Panc1 (cell line): ENCODE results near the gene ZFAND6. TPM values are rescaled to one million over a fixed set of nuclear protein-coding genes. Genes with fewer than 3 reads are reported as not detected.

Experiments
- ATAC-seq: fragments of 200-7000 bp; cut with Tn5 transposase; 2 replicates; pipeline ENCODE4 v1.9.1; 2020; ENCODE audit warnings: mild to moderate bottlenecking, moderate library complexity
- BruUV-seq: library from RNA; stranded (reverse); fragments of 400-500 nt; replicated peaks from 2 replicates; lab custom pipeline; 2021; lab: Mats Ljungman, UMichigan
- CTCF ChIA-PET: fragments of 300-600 bp; sonication (Branson Sonifier 250); formaldehyde crosslinking; loops from one replicate; lab custom pipeline; 2022; ENCODE audit warnings: antibody characterized with exemption; lab: Charles Lee
- POLR2A ChIA-PET: fragments of 300-600 bp; sonication (Branson Sonifier 250); formaldehyde crosslinking; loops from one replicate; lab custom pipeline; 2022; ENCODE audit warnings: antibody characterized with exemption; lab: Charles Lee
- DNase-seq: peaks from one replicate; pipeline ENCODE4 v3.0.0-alpha.2; 2010; ENCODE audit warnings: low read depth, low spot score
- H3K27ac ChIP-seq: 2 replicates; pipeline ENCODE4 v1.5.1; 2011; ENCODE audit warnings: mild to moderate bottlenecking, low read length, inconsistent platforms
- H3K27me3 ChIP-seq: fragments of 200-500 bp; sonication (Bioruptor generic); 2 replicates; pipeline ENCODE4 v1.6.0; 2014; ENCODE audit warnings: low read length, inconsistent platforms; ENCODE audit not compliant: control insufficient read depth, insufficient read depth
- H3K36me3 ChIP-seq: fragments of 200-500 bp; sonication (Bioruptor generic); 2 replicates; pipeline ENCODE4 v1.5.1; 2014; ENCODE audit warnings: inconsistent platforms, mild to moderate bottlenecking, low read length, moderate library complexity; ENCODE audit not compliant: control insufficient read depth, insufficient read depth
- H3K4me1 ChIP-seq: 2 replicates; pipeline ENCODE4 v1.5.1; 2011; ENCODE audit warnings: inconsistent platforms, mild to moderate bottlenecking, low read length, moderate library complexity; ENCODE audit not compliant: control insufficient read depth, insufficient read depth
- H3K4me3 ChIP-seq, 2 experiments: 2 replicates each; pipeline ENCODE4 v1.5.1; 2011 to 2012; ENCODE audit warnings: low read depth in 2 of 2, low read length in 2 of 2, mild to moderate bottlenecking in 2 of 2, inconsistent platforms in 1 of 2, moderate library complexity in 1 of 2
- H3K9me3 ChIP-seq: fragments of 200-500 bp; sonication (Bioruptor generic); 2 replicates; pipeline ENCODE4 v1.5.1; 2014; ENCODE audit warnings: low read depth, mild to moderate bottlenecking, inconsistent platforms, low read length, moderate library complexity; ENCODE audit not compliant: control insufficient read depth, insufficient read depth
- POLR2AphosphoS5 ChIP-seq: IDR thresholded peaks from 2 replicates; pipeline ENCODE4 v1.6.1; 2012; ENCODE audit warnings: mild to moderate bottlenecking, low read depth, low read length, moderate library complexity
- SIN3A ChIP-seq: IDR thresholded peaks from 2 replicates; pipeline ENCODE4 v1.6.1; 2012; ENCODE audit warnings: low read depth, mild to moderate bottlenecking, low read length, moderate library complexity, borderline replicate concordance; ENCODE audit not compliant: insufficient read depth
- TCF7L2 ChIP-seq: IDR thresholded peaks from 2 replicates; pipeline ENCODE4 v1.6.1; 2011; ENCODE audit warnings: mild to moderate bottlenecking, low read depth, low read length, inconsistent platforms
- in situ Hi-C: cut with HindIII; loops from 2 replicates; pipeline ENCODE4 v1.10.0; 2016; ENCODE audit warnings: low sequenced_read_pairs, low pct_unique_long_range_greater_than_20kb
- intact Hi-C: fragments of 100-400 bp; cut with micrococcal nuclease; formaldehyde crosslinking; loops from one replicate; pipeline ENCODE4 v1.10.0; 2022; ENCODE audit not compliant: unreplicated experiment
- total RNA-seq: library from RNA; stranded (reverse); gene quantifications from one replicate; pipeline ENCODE4 v1.2.1, GENCODE V29; 2021; ENCODE audit not compliant: unreplicated experiment
- TF ChIP-seq, protein P1 (sequence below), 2 experiments: IDR thresholded peaks; 2 replicates each; pipeline ENCODE4 v1.6.1; 2011 to 2012; ENCODE audit warnings: low read depth in 2 of 2, control low read depth in 1 of 2, low read length in 1 of 2, mild to moderate bottlenecking in 1 of 2, moderate library complexity in 1 of 2; ENCODE audit not compliant: insufficient read depth in 1 of 2
- TF ChIP-seq, protein P2 (sequence below): fragments of 450-650 bp; IDR thresholded peaks from 2 replicates; pipeline ENCODE4 v1.5.1; 2017; ENCODE audit warnings: mild to moderate bottlenecking

Gene ZFAND6
- total RNA-seq, 1 experiment from 2014 or later = 73.0 TPM

DNA sequence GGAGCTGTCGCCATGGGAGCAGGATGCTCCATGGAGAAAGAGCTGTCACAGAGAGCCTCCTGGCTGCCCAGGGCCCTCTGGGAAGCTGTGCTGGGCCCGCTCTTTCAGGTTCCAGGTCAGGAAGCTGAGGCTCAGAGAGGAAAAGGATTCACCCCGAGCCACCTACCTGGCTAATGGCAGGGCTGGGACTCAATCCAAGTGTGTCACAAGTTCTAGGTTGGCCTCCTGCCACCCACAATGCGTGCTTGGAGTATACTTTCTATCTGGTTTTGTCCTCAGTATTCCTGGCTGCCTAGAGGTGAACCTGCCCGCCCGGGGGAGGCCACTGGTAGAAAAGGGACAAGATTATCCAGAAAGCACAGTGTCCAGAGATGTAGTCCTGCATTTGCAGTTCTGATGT is 117.0 kb downstream of the ZFAND6 start:
- DNase-seq = no peak
- ChIA-PET POLR2A (no interaction called here), CTCF (interaction anchor here (0.6 kb wide), 1 partner anchor 167 kb away, joined by 3 read pairs; no protein-coding TSS in a partner anchor)
- Histone ChIP-seq H3K4me3 (no peak overlapping the region), H3K27me3 (no peaks in the 10 kb centered on the region), H3K4me1 (peaks cover 16% of the 10 kb centered on the region), H3K36me3 (no peaks in the 10 kb centered on the region; the same call in 1 of the 2 replicates), H3K27ac (no peak overlapping the region), H3K9me3 (no peaks in the 10 kb centered on the region)
- in situ Hi-C loops (no loop called here), intact Hi-C loops (loop anchor here (10.0 kb wide), 1 partner anchor 182 kb away; no protein-coding TSS in a partner anchor)
- no TSS peak for BruUV-seq
- no peak for TF ChIP-seq POLR2AphosphoS5
- TF ChIP-seq, protein P1, sequence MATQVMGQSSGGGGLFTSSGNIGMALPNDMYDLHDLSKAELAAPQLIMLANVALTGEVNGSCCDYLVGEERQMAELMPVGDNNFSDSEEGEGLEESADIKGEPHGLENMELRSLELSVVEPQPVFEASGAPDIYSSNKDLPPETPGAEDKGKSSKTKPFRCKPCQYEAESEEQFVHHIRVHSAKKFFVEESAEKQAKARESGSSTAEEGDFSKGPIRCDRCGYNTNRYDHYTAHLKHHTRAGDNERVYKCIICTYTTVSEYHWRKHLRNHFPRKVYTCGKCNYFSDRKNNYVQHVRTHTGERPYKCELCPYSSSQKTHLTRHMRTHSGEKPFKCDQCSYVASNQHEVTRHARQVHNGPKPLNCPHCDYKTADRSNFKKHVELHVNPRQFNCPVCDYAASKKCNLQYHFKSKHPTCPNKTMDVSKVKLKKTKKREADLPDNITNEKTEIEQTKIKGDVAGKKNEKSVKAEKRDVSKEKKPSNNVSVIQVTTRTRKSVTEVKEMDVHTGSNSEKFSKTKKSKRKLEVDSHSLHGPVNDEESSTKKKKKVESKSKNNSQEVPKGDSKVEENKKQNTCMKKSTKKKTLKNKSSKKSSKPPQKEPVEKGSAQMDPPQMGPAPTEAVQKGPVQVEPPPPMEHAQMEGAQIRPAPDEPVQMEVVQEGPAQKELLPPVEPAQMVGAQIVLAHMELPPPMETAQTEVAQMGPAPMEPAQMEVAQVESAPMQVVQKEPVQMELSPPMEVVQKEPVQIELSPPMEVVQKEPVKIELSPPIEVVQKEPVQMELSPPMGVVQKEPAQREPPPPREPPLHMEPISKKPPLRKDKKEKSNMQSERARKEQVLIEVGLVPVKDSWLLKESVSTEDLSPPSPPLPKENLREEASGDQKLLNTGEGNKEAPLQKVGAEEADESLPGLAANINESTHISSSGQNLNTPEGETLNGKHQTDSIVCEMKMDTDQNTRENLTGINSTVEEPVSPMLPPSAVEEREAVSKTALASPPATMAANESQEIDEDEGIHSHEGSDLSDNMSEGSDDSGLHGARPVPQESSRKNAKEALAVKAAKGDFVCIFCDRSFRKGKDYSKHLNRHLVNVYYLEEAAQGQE (IDR thresholded peaks at IDR 0.05; ENCODE audit: insufficient read depth in 1 of 2, low read depth in 2 of 2, low read length in 1 of 2) = no peak
- no peak for ATAC-seq

DNA sequence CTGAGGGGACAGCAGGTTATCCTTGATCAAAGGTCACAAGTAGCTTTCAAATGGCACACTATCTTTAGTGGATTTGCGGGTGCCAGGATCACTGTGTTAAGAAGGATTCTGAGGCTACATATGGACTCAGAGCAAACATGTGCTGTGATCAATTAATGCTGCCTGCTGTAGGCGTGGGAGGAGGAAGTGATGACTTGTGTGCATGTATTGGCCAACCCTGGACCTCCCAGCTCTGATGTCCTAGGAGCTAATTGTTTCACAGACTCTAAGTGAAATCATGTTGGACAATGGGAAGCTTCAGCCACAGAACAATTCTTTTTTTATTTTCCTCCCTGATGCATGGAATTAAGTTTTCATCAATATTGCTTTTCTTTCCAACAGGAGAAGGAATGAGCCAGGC is 117.7 kb downstream of the ZFAND6 start:
- no peak for ATAC-seq
- TF ChIP-seq TCF7L2 = no peak
- TF ChIP-seq, protein P2, sequence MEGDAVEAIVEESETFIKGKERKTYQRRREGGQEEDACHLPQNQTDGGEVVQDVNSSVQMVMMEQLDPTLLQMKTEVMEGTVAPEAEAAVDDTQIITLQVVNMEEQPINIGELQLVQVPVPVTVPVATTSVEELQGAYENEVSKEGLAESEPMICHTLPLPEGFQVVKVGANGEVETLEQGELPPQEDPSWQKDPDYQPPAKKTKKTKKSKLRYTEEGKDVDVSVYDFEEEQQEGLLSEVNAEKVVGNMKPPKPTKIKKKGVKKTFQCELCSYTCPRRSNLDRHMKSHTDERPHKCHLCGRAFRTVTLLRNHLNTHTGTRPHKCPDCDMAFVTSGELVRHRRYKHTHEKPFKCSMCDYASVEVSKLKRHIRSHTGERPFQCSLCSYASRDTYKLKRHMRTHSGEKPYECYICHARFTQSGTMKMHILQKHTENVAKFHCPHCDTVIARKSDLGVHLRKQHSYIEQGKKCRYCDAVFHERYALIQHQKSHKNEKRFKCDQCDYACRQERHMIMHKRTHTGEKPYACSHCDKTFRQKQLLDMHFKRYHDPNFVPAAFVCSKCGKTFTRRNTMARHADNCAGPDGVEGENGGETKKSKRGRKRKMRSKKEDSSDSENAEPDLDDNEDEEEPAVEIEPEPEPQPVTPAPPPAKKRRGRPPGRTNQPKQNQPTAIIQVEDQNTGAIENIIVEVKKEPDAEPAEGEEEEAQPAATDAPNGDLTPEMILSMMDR = no peak
- TF ChIP-seq, protein P1 (IDR thresholded peaks at IDR 0.05; ENCODE audit: insufficient read depth in 1 of 2, low read depth in 2 of 2, low read length in 1 of 2) = no peak
- no peak for TF ChIP-seq POLR2AphosphoS5
- no peak for TF ChIP-seq SIN3A

More for the DNA sequence above, 117.7 kb downstream of the ZFAND6 start:
- H3K36me3 ChIP-seq = no peaks in the 10 kb centered on the region; the same call in none of the 2 replicates
- BruUV-seq = TSS peak; percentile 56
- no peaks in the 10 kb centered on the region for H3K9me3 ChIP-seq
- H3K4me1 ChIP-seq = peaks cover 16% of the 10 kb centered on the region
- no peak overlapping the region for H3K4me3 ChIP-seq
- DNase-seq = no peak
- POLR2A ChIA-PET = no interaction called here
- no peak overlapping the region; the same call in 1 of the 2 replicates for H3K27ac ChIP-seq
- no peaks in the 10 kb centered on the region for H3K27me3 ChIP-seq
- intact Hi-C loops (loop anchor here (10.0 kb wide), 1 partner anchor 182 kb away; no protein-coding TSS in a partner anchor), in situ Hi-C loops (no loop called here)
- CTCF ChIA-PET = no interaction called here
